ENCODE data around the gene DUOXA2.
"Not testable (repeated sequence)": the region's sequence is repeated elsewhere in the genome, so short reads cannot be mapped to it uniquely, and the experiment has no call there.

DNA sequence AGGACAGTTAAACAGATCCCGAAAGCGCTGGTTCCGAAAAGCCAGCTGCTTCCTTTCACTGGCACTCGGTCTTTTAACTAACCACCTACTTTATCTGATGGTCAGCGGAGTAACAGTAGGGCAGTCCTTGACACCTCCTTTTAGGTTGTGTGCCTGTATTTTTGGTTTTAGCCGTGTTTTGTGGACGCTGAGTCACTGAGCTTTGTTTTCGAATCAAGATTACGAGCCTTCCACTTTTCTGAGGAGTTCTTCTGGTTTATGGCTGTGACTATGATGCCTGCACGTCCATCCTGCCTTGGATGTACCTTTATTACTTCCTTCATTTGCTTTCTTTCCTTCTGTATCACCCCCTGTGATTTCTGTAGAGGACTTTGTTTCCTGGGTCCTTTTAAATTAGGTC lies 31.7 kb upstream of the DUOXA2 start:
- TF ChIP-seq, protein P1, sequence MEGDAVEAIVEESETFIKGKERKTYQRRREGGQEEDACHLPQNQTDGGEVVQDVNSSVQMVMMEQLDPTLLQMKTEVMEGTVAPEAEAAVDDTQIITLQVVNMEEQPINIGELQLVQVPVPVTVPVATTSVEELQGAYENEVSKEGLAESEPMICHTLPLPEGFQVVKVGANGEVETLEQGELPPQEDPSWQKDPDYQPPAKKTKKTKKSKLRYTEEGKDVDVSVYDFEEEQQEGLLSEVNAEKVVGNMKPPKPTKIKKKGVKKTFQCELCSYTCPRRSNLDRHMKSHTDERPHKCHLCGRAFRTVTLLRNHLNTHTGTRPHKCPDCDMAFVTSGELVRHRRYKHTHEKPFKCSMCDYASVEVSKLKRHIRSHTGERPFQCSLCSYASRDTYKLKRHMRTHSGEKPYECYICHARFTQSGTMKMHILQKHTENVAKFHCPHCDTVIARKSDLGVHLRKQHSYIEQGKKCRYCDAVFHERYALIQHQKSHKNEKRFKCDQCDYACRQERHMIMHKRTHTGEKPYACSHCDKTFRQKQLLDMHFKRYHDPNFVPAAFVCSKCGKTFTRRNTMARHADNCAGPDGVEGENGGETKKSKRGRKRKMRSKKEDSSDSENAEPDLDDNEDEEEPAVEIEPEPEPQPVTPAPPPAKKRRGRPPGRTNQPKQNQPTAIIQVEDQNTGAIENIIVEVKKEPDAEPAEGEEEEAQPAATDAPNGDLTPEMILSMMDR (IDR thresholded peaks at IDR 0.05; ENCODE audit: insufficient read depth, low read depth, low read length), result not testable (repeated sequence)
- not testable (repeated sequence) for TF ChIP-seq EZH2 (IDR thresholded peaks at IDR 0.05; ENCODE audit: insufficient read depth, low read length)

Data from astrocyte (in vitro differentiated cells and primary cell).